H1 (cell line): ENCODE data around the gene MAPK1. TPM values are rescaled to one million over a fixed set of nuclear protein-coding genes. Genes with fewer than 3 reads are reported as not detected.
"Not testable (repeated sequence)": the region's sequence is repeated elsewhere in the genome, so short reads cannot be mapped to it uniquely, and the experiment has no call there.

Experiments used
- CTCF ChIA-PET: fragments of 300-600 bp; sonication (Branson Sonifier 250); formaldehyde crosslinking; loops from one replicate; lab custom pipeline; 2021; ENCODE audit not compliant: partially characterized antibody; lab: Charles Lee
- POLR2A ChIA-PET: fragments of 300-600 bp; sonication (Branson Sonifier 250); formaldehyde crosslinking; loops from one replicate; lab custom pipeline; 2021; ENCODE audit warnings: inconsistent platforms; ENCODE audit not compliant: partially characterized antibody; lab: Charles Lee
- DNase-seq, 2 experiments: peaks; one replicate each; pipeline versions ENCODE4 v3.0.0 to v3.0.0-alpha.2; 2010 to 2022; ENCODE audit warnings: low spot score in 2 of 2, low read depth in 1 of 2, mixed read lengths in 1 of 2
- FAIRE-seq: peaks from 2 replicates; lab custom pipeline; 2011; peaks lifted over from hg19 to GRCh38; lab: Jason Lieb, UNC
- H2AFZ ChIP-seq: 2 replicates; pipeline ENCODE4 v1.8.1; 2012; ENCODE audit warnings: low read length, inconsistent platforms
- H2AK5ac ChIP-seq: 2 replicates; pipeline ENCODE4 v1.6.1; 2013; ENCODE audit warnings: low read depth, low read length
- H2BK120ac ChIP-seq: replicated peaks from 2 replicates; pipeline ENCODE3; 2013; ENCODE audit warnings: low read depth, low read length, inconsistent platforms
- H2BK12ac ChIP-seq: 2 replicates; pipeline ENCODE4 v1.6.1; 2013; ENCODE audit warnings: low read depth, low read length
- H2BK15ac ChIP-seq: 2 replicates; pipeline ENCODE4 v1.6.1; 2013; ENCODE audit warnings: low read length
- H2BK20ac ChIP-seq: 2 replicates; pipeline ENCODE4 v1.6.1; 2013; ENCODE audit warnings: low read length
- H2BK5ac ChIP-seq: 2 replicates; pipeline ENCODE4 v1.6.1; 2013; ENCODE audit warnings: low read depth, low read length
- H3K14ac ChIP-seq: 2 replicates; pipeline ENCODE4 v1.6.1; 2013; ENCODE audit warnings: inconsistent platforms; ENCODE audit not compliant: insufficient read length
- H3K18ac ChIP-seq: 2 replicates; pipeline ENCODE4 v1.6.1; 2013; ENCODE audit warnings: low read length; ENCODE audit errors: extremely low read depth
- H3K23ac ChIP-seq: 2 replicates; pipeline ENCODE4 v1.6.1; 2013; ENCODE audit warnings: inconsistent platforms; ENCODE audit not compliant: insufficient read length
- H3K23me2 ChIP-seq: 2 replicates; pipeline ENCODE4 v1.6.1; 2013; ENCODE audit warnings: low read depth, low read length
- H3K27ac ChIP-seq: 2 replicates; pipeline ENCODE4 v1.6.1; 2011; ENCODE audit warnings: low read depth, low read length, inconsistent platforms
- H3K27me3 ChIP-seq, 4 experiments: replicated peaks in 1 of 4; 1 replicate in 1 of 4; 2 replicates in 3 of 4; pipeline versions ENCODE4 v1.6.1 to v1.8.1; 2011 to 2013; ENCODE audit warnings: low read length in 3 of 4, mild to moderate bottlenecking in 3 of 4, inconsistent platforms in 2 of 4, mixed read lengths in 2 of 4, moderate library complexity in 1 of 4; ENCODE audit not compliant: control insufficient read depth in 3 of 4, insufficient read depth in 3 of 4; ENCODE audit errors: extremely low read depth in 1 of 4
- H3K36me3 ChIP-seq, 4 experiments: 2 replicates each; pipeline versions ENCODE4 v1.6.1 to v1.8.1; 2011 to 2013; ENCODE audit warnings: mild to moderate bottlenecking in 4 of 4, low read length in 3 of 4, moderate library complexity in 2 of 4, control low read depth in 1 of 4, inconsistent platforms in 1 of 4; ENCODE audit not compliant: insufficient read depth in 4 of 4, control insufficient read depth in 2 of 4
- H3K4ac ChIP-seq: replicated peaks from 2 replicates; pipeline ENCODE3; 2013; ENCODE audit warnings: low read length, low read depth, mixed read lengths, inconsistent platforms; ENCODE audit not compliant: insufficient read length
- H3K4me1 ChIP-seq, 4 experiments: replicated peaks in 1 of 4; 1 replicate in 1 of 4; 2 replicates in 3 of 4; pipeline versions ENCODE4 v1.6.1 to v1.8.1; 2011 to 2013; ENCODE audit warnings: low read length in 3 of 4, inconsistent platforms in 2 of 4, mixed read lengths in 1 of 4; ENCODE audit not compliant: insufficient read depth in 4 of 4, control insufficient read depth in 3 of 4
- H3K4me2 ChIP-seq, 2 experiments: 2 replicates each; pipeline versions ENCODE4 v1.6.1 to v1.8.1; 2011 to 2013; ENCODE audit warnings: low read depth in 2 of 2, low read length in 2 of 2, control low read depth in 1 of 2, inconsistent platforms in 1 of 2, mild to moderate bottlenecking in 1 of 2; ENCODE audit not compliant: insufficient read depth in 1 of 2
- H3K4me3 ChIP-seq, 4 experiments: fragments of 200-600, 300-600 bp in 1 of 4; sonication (generic), shearing (Covaris generic), sonication (Bioruptor Twin) in 1 of 4; 2 replicates each; pipeline versions ENCODE4 v1.5.1 to v1.8.1; 2011 to 2016; ENCODE audit warnings: low read length in 4 of 4, low read depth in 3 of 4, control low read depth in 2 of 4, inconsistent platforms in 2 of 4, mild to moderate bottlenecking in 2 of 4, mixed read lengths in 1 of 4, moderate library complexity in 1 of 4; ENCODE audit not compliant: insufficient read depth in 2 of 4; ENCODE audit errors: extremely low read depth in 1 of 4
- H3K56ac ChIP-seq: replicated peaks from 2 replicates; pipeline ENCODE3; 2013; ENCODE audit warnings: low read depth, mild to moderate bottlenecking, mixed read lengths, low read length, inconsistent platforms; ENCODE audit not compliant: insufficient read length
- H3K79me1 ChIP-seq: 2 replicates; pipeline ENCODE4 v1.6.1; 2013; ENCODE audit warnings: low read depth, low read length, control low read depth
- H3K79me2 ChIP-seq, 2 experiments: 2 replicates each; pipeline versions ENCODE4 v1.6.1 to v1.8.1; 2012 to 2013; ENCODE audit warnings: low read length in 2 of 2, mild to moderate bottlenecking in 2 of 2, inconsistent platforms in 1 of 2; ENCODE audit not compliant: insufficient read depth in 2 of 2, control insufficient read depth in 1 of 2
- H3K9ac ChIP-seq, 4 experiments: replicated peaks in 1 of 4; 1 replicate in 1 of 4; 2 replicates in 3 of 4; pipeline versions ENCODE4 v1.6.1 to v1.8.1; 2011 to 2013; ENCODE audit warnings: low read depth in 3 of 4, low read length in 3 of 4, control low read depth in 2 of 4, mild to moderate bottlenecking in 2 of 4, moderate library complexity in 2 of 4, inconsistent platforms in 1 of 4; ENCODE audit errors: extremely low read depth in 1 of 4
- H3K9me3 ChIP-seq, 2 experiments: 2 replicates each; pipeline versions ENCODE4 v1.6.1 to v1.8.1; 2012 to 2013; ENCODE audit warnings: mild to moderate bottlenecking in 2 of 2, moderate library complexity in 2 of 2, control low read depth in 1 of 2, inconsistent platforms in 1 of 2, low read depth in 1 of 2, low read length in 1 of 2, mixed read lengths in 1 of 2; ENCODE audit not compliant: insufficient read depth in 2 of 2
- H4K20me1 ChIP-seq, 2 experiments: replicated peaks in 1 of 2; 2 replicates each; pipeline versions ENCODE3 to v1.8.1; 2011 to 2013; ENCODE audit warnings: inconsistent platforms in 2 of 2, low read length in 2 of 2, mild to moderate bottlenecking in 1 of 2; ENCODE audit not compliant: insufficient read depth in 2 of 2, control insufficient read depth in 1 of 2
- H4K5ac ChIP-seq: 2 replicates; pipeline ENCODE4 v1.6.1; 2013; ENCODE audit warnings: low read length, low read depth, mixed read lengths, inconsistent platforms; ENCODE audit not compliant: insufficient read length
- H4K8ac ChIP-seq: 2 replicates; pipeline ENCODE4 v1.8.0; 2013; ENCODE audit warnings: mild to moderate bottlenecking, moderate library complexity, low read length, inconsistent platforms; ENCODE audit not compliant: insufficient read depth; ENCODE audit errors: extremely low read depth
- H4K91ac ChIP-seq: replicated peaks from 2 replicates; pipeline ENCODE3; 2013; ENCODE audit warnings: low read length, mixed read lengths, inconsistent platforms; ENCODE audit not compliant: insufficient read length
- WGBS, 2 experiments: shearing (Covaris generic) in 1 of 2; methylation state at CpG; one replicate each; pipeline versions ENCODE4 v1.1.6 to v1.1.7; 2013 to 2015; ENCODE audit warnings: low lambda C conversion rate in 2 of 2, mixed read lengths in 2 of 2, inconsistent platforms in 1 of 2, low coverage in 1 of 2, missing lambda C conversion rate in 1 of 2; ENCODE audit not compliant: insufficient replicate concordance in 2 of 2, insufficient coverage in 1 of 2, insufficient read length in 1 of 2; ENCODE audit errors: extremely low coverage in 1 of 2, missing lambda C conversion rate in 1 of 2; 5-methylcytosine and 5-hydroxymethylcytosine counted together
- polyA plus RNA-seq, 7 experiments: library from polyadenylated mRNA; depleted of rRNA in 3 of 7; stranded (reverse) in 5 of 7; unstranded in 2 of 7; fragments of >200 nt in 5 of 7; fragments of 200-250 nt in 2 of 7; gene quantifications; 1 replicate in 5 of 7; 2 replicates in 1 of 7; 4 replicates in 1 of 7; pipeline versions ENCODE4 v1.2.1 to v1.2.3, GENCODE V29; 2011 to 2013; ENCODE audit warnings: missing spikeins in 2 of 7, mixed read lengths in 2 of 7
- total RNA-seq: library from RNA; stranded (reverse); fragmentation: NEBNext Ultra II Directional; extraction: Animal tissue kit (Norgen Biotek cat#: 25700); gene quantifications from 2 replicates; pipeline ENCODE4 v1.2.1, GENCODE V29; 2021

Gene MAPK1
- total and polyA plus RNA-seq, 2 of the 8 experiments (the other 6 are each of a cell fraction or from before 2014, with no cell fraction given) = 28.1 to 101 TPM

- not testable (repeated sequence) for H3K9ac ChIP-seq, H4K5ac ChIP-seq, H3K9me3 ChIP-seq, H2BK15ac ChIP-seq, H3K56ac ChIP-seq, H2BK12ac ChIP-seq, H3K27me3 ChIP-seq, H3K14ac ChIP-seq, H2AK5ac ChIP-seq, H3K23ac ChIP-seq, H2BK20ac ChIP-seq, H3K4me3 ChIP-seq, DNase-seq, H4K8ac ChIP-seq, H2BK120ac ChIP-seq, H3K79me1 ChIP-seq, H2AFZ ChIP-seq, H3K4me1 ChIP-seq, H2BK5ac ChIP-seq, H3K27ac ChIP-seq, H3K36me3 ChIP-seq, H4K91ac ChIP-seq, FAIRE-seq, H3K18ac ChIP-seq, H3K4me2 ChIP-seq, H3K4ac ChIP-seq, H3K23me2 ChIP-seq
- Histone ChIP-seq H4K20me1 (peaks cover 14 to 19% of the 10 kb centered on the region in 2 experiments), H3K79me2 (peaks cover 8 to 92% of the 10 kb centered on the region in 2 experiments)
- ChIA-PET POLR2A (interaction anchor here (1.2 kb wide), 1 partner anchor 11 kb away, joined by 4 read pairs; no protein-coding TSS in a partner anchor), CTCF (interaction anchor here (0.6 to 1.5 kb wide), 2 partner anchors 15 to 102 kb away, joined by 3 read pairs; no protein-coding TSS in a partner anchor)
- WGBS, 2 experiments = 94% methylated on average over 7 of the region's 7 CpGs; no CpG with 5 or more reads in 1 of the 2 experiments
These were observed 42.5 kb downstream of the MAPK1 start for GRCh38 chr22:21824962-21825361.
